ENCODE results near the gene MITF.

GRCh38 chr3:69772152-69772867 is 33.0 kb downstream of the MITF start:
- TF ChIP-seq CTCF (conservative IDR thresholded peaks at IDR 0.05; ENCODE audit: low read depth, low read length) (no peak), SMC3 (IDR thresholded peaks at IDR 0.05; ENCODE audit: low read depth, low read length) (no peak), RAD21 (IDR thresholded peaks at IDR 0.05; ENCODE audit: low read length) (no peak), POLR2A (IDR thresholded peaks at IDR 0.05; ENCODE audit: low read depth, low read length) (no peak)

Data from IMR-90 (cell line).